ENCODE data around the gene CFAP99. TPM values are rescaled to one million over a fixed set of nuclear protein-coding genes. Genes with fewer than 3 reads are reported as not detected.

The CFAP99 gene
- total and polyA plus RNA-seq, 2 donors (not counting 1 experiment from before 2014, with no cell fraction given), result under 0.01 TPM; not detected in 1

DNA sequence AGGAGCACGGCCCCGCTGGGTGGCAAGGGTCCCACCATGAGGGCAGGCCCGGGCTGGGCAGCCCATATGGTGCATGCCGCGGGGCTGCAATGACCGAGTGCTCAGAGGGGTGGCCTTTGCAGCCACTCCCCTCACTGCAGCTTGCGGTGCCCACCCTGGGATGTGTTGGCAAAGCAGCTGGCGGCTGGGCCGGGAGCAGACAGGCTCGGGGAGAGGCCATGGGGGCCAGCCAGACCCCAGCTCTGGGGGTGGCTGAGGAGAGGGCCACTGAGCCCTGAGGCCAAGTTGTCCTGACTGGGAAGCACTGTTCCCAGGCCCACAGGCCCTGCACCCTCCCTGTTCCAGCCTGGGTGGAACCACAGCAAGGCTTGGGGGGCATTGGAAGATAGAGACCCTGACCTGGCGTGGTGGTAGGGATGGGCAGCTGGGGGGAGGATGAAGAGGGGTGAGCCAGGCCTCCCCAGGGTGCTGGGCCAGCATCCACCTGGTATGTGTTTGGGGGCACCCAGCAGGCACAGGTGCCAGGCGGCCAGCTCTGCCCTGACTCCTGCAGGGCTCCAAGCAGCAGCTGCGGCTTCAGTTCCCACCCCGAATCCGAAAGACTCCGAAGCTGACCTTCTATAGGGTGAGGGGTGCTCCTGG lies 31.8 kb downstream of the CFAP99 start:
- Histone ChIP-seq H3K9me3 (ENCODE audit: control insufficient read depth, insufficient read depth, low read depth, low read length) (no peaks in the 10 kb centered on the region), H2AFZ (ENCODE audit: low read length) (no peak overlapping the region), H3K4me2 (ENCODE audit: extremely low read depth, insufficient read depth, low read length) (no peak overlapping the region), H3K36me3 (ENCODE audit: control insufficient read depth, insufficient read depth, low read length) (no peaks in the 10 kb centered on the region), H4K20me1 (ENCODE audit: control insufficient read depth, extremely low read depth, insufficient read depth, low read length) (no peaks in the 10 kb centered on the region), H3K4me3 (replicated peaks in 1 of 4; ENCODE audit: control extremely low read depth in 1 of 4, insufficient read depth in 1 of 4, low read depth in 3 of 4, low read length in 4 of 4) (no peak overlapping the region), H3K27me3 (ENCODE audit: control insufficient read depth, insufficient read depth, low read length) (peaks cover 5% of the 10 kb centered on the region), H3K27ac (ENCODE audit: insufficient read depth, low read length) (no peak overlapping the region), H3K4me1 (ENCODE audit: control insufficient read depth, extremely low read depth, insufficient read depth, low read length) (no peaks in the 10 kb centered on the region), H3K79me2 (ENCODE audit: control insufficient read depth, insufficient read depth, low read length) (no peaks in the 10 kb centered on the region), H3K9ac (ENCODE audit: insufficient read depth, low read length) (no peak overlapping the region)
- no peak for TF ChIP-seq EZH2 (IDR thresholded peaks at IDR 0.05; ENCODE audit: low read length, missing control alignments)
- TF ChIP-seq, protein P1, sequence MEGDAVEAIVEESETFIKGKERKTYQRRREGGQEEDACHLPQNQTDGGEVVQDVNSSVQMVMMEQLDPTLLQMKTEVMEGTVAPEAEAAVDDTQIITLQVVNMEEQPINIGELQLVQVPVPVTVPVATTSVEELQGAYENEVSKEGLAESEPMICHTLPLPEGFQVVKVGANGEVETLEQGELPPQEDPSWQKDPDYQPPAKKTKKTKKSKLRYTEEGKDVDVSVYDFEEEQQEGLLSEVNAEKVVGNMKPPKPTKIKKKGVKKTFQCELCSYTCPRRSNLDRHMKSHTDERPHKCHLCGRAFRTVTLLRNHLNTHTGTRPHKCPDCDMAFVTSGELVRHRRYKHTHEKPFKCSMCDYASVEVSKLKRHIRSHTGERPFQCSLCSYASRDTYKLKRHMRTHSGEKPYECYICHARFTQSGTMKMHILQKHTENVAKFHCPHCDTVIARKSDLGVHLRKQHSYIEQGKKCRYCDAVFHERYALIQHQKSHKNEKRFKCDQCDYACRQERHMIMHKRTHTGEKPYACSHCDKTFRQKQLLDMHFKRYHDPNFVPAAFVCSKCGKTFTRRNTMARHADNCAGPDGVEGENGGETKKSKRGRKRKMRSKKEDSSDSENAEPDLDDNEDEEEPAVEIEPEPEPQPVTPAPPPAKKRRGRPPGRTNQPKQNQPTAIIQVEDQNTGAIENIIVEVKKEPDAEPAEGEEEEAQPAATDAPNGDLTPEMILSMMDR (conservative IDR thresholded peaks at IDR 0.05 in 1 of 2, IDR thresholded peaks at IDR 0.05 in 1 of 2; ENCODE audit: low read depth in 1 of 2, low read length in 2 of 2), result no peak
- DNase-seq (ENCODE audit: low read depth in 2 of 2), result no peak

DNA sequence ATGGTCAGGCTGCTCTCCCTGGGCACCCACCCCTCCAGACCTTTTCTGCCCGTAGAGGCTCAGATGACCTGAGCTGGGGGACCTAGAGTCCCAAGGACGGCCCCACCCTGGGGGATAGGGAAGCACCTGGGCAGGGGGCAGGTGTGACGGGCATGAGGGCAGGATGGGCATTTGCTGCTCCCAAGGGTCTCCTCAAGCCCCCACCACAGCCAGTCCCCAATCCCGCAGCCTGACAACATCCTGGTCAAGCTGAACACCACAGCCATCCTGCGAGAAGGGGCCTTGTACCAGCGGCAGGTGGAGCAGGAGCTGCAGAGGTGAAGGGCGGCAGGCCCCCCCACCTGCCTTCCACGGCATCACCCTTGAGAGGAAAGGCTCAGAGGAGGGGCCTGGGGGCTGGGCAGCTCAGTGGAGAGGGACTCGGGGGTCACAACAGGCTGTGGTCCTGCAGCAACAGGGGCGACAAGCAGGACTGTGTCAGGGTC lies 32.3 kb downstream of the CFAP99 start:
- no peak for TF ChIP-seq EZH2 (IDR thresholded peaks at IDR 0.05; ENCODE audit: low read length, missing control alignments)
- TF ChIP-seq, protein P1 (conservative IDR thresholded peaks at IDR 0.05 in 1 of 2, IDR thresholded peaks at IDR 0.05 in 1 of 2; ENCODE audit: low read depth in 1 of 2, low read length in 2 of 2), result no peak
- Histone ChIP-seq H3K36me3 (ENCODE audit: control insufficient read depth, insufficient read depth, low read length) (no peaks in the 10 kb centered on the region), H2AFZ (ENCODE audit: low read length) (no peak overlapping the region), H3K79me2 (ENCODE audit: control insufficient read depth, insufficient read depth, low read length) (no peaks in the 10 kb centered on the region), H3K27ac (ENCODE audit: insufficient read depth, low read length) (no peak overlapping the region), H4K20me1 (ENCODE audit: control insufficient read depth, extremely low read depth, insufficient read depth, low read length) (no peaks in the 10 kb centered on the region), H3K9me3 (ENCODE audit: control insufficient read depth, insufficient read depth, low read depth, low read length) (no peaks in the 10 kb centered on the region), H3K9ac (ENCODE audit: insufficient read depth, low read length) (no peak overlapping the region), H3K4me1 (ENCODE audit: control insufficient read depth, extremely low read depth, insufficient read depth, low read length) (no peaks in the 10 kb centered on the region), H3K4me2 (ENCODE audit: extremely low read depth, insufficient read depth, low read length) (no peak overlapping the region), H3K27me3 (ENCODE audit: control insufficient read depth, insufficient read depth, low read length) (peaks cover 5% of the 10 kb centered on the region), H3K4me3 (replicated peaks in 1 of 4; ENCODE audit: control extremely low read depth in 1 of 4, insufficient read depth in 1 of 4, low read depth in 3 of 4, low read length in 4 of 4) (no peak overlapping the region)
- no peak for DNase-seq (ENCODE audit: low read depth in 2 of 2)

DNA sequence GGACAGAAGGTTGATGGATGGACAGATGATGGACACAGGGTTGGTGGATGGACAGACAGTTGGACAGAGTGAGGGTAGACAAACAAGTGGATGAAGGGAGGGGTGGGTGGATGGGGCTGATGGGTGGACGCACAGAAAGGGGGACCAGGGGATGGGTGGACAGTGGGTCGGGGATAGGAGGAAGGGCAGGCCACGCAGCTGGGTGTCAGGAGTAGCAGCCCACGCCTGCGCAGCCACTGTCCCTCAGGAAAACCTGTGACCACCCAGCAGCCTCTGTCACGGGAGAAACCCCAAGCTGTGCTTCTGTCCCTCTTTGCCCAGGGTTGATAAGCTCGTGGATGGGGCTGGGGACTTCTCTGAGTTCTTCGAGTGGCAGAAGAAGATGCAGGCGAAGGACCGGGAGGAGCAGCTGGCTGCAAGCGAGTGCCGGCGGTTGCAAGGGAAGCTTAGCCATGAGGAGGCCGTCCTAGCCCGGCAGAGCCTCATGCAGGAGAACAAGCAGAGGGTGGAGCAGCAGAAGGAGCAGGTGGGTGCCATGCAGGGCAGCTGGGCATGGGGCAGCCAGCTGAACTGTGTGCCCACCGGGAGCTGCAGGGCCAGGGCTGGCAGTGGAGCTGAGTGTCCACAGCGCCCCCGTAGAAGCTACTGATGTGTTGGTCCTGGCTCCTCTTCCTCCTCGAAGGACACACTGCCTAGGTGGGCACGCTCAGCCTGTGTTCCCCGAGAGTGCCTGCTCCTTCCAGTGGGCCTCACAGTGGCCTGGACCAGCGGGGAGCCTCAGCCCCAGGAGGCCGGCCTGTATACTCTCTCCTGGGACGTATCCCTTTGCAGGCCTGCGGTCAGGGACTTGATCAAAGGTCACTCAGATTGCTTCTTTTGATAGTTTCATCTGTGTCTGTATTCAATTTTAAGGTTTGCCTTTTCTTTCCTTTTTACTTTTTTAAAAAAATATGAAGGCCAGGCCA lies 33.3 kb downstream of the CFAP99 start:
- Histone ChIP-seq H3K36me3 (ENCODE audit: control insufficient read depth, insufficient read depth, low read length) (no peaks in the 10 kb centered on the region), H2AFZ (ENCODE audit: low read length) (no peak overlapping the region), H3K4me3 (replicated peaks in 1 of 4; ENCODE audit: control extremely low read depth in 1 of 4, insufficient read depth in 1 of 4, low read depth in 3 of 4, low read length in 4 of 4) (no peak overlapping the region), H3K4me1 (ENCODE audit: control insufficient read depth, extremely low read depth, insufficient read depth, low read length) (no peaks in the 10 kb centered on the region), H3K79me2 (ENCODE audit: control insufficient read depth, insufficient read depth, low read length) (no peaks in the 10 kb centered on the region), H3K4me2 (ENCODE audit: extremely low read depth, insufficient read depth, low read length) (no peak overlapping the region), H4K20me1 (ENCODE audit: control insufficient read depth, extremely low read depth, insufficient read depth, low read length) (no peaks in the 10 kb centered on the region), H3K27ac (ENCODE audit: insufficient read depth, low read length) (no peak overlapping the region), H3K27me3 (ENCODE audit: control insufficient read depth, insufficient read depth, low read length) (peaks cover 5% of the 10 kb centered on the region), H3K9ac (ENCODE audit: insufficient read depth, low read length) (no peak overlapping the region), H3K9me3 (ENCODE audit: control insufficient read depth, insufficient read depth, low read depth, low read length) (no peaks in the 10 kb centered on the region)
- TF ChIP-seq, protein P1 (conservative IDR thresholded peaks at IDR 0.05 in 1 of 2, IDR thresholded peaks at IDR 0.05 in 1 of 2; ENCODE audit: low read depth in 1 of 2, low read length in 2 of 2), result no peak
- no peak for TF ChIP-seq EZH2 (IDR thresholded peaks at IDR 0.05; ENCODE audit: low read length, missing control alignments)
- no peak for DNase-seq (ENCODE audit: low read depth in 2 of 2)

All from fibroblast of lung (primary cell).